GM06990 (cell line): ENCODE data around the gene L3MBTL4.

Source experiments
- DNase-seq: peaks from one replicate; pipeline ENCODE4 v3.0.0-alpha.2; 2011; ENCODE audit not compliant: insufficient read length; ENCODE audit errors: extremely low read depth
- H3K27me3 ChIP-seq: replicated peaks from 2 replicates; pipeline ENCODE4 v1.6.0; 2011; ENCODE audit warnings: low read length; ENCODE audit not compliant: control insufficient read depth, insufficient read depth
- H3K36me3 ChIP-seq: 2 replicates; pipeline ENCODE4 v1.5.1; 2011; ENCODE audit warnings: low read length; ENCODE audit not compliant: control insufficient read depth, insufficient read depth
- H3K4me3 ChIP-seq: replicated peaks from 2 replicates; pipeline ENCODE4 v1.5.1; 2011; ENCODE audit warnings: low read depth, mild to moderate bottlenecking, control low read depth, low read length
- CTCF ChIP-seq: IDR thresholded peaks from 2 replicates; pipeline ENCODE4 v1.5.1; 2011; ENCODE audit warnings: low read length, control low read depth, mild to moderate bottlenecking, inconsistent platforms; ENCODE audit not compliant: insufficient read depth, poor library complexity, severe bottlenecking

The L3MBTL4 gene

DNA sequence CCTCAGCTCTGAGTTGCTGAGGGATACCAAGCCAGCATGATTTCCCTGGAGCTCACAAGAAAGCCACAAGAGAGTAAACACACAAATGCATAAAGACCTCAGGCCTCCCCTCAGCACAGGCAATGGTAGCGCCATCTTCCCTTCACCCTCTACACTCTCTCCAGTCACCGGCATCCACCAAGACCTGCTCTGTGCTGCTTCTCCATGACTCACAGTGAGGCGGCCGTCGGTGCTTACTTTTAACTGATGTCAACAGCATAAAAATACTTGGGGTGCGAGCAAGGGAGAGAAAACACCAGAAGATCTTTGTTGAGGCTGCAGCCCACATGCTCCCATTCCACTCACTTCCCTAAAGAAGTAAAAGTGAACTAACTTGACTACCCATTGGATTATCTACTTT is 46.7 kb downstream of the L3MBTL4 start:
- H3K36me3 ChIP-seq = no peaks in the 10 kb centered on the region
- no peak for DNase-seq
- no peak overlapping the region for H3K4me3 ChIP-seq
- H3K27me3 ChIP-seq = no peaks in the 10 kb centered on the region
- no peak for TF ChIP-seq CTCF

DNA sequence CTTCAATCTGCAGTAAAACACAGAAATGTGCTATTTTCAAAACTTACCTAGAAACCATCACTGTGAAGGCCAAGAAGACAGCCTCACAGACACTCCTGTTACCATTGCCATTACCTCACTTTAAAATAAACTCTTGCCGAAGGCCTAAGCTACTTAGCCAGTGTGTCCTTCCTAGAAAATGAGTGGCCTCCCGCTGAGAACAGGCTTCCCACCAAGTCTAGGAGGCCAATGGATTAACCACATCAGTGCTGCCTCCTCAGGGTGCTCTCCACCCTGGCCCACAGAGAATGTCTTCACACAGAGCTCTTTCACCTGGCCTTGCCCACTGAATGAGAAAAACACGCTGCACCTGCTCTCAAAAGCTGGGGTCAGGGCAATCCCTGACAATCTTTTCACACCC is 47.5 kb downstream of the L3MBTL4 start:
- no peak for TF ChIP-seq CTCF
- no peak for DNase-seq
- Histone ChIP-seq H3K27me3 (no peaks in the 10 kb centered on the region), H3K4me3 (no peak overlapping the region), H3K36me3 (no peaks in the 10 kb centered on the region)

DNA sequence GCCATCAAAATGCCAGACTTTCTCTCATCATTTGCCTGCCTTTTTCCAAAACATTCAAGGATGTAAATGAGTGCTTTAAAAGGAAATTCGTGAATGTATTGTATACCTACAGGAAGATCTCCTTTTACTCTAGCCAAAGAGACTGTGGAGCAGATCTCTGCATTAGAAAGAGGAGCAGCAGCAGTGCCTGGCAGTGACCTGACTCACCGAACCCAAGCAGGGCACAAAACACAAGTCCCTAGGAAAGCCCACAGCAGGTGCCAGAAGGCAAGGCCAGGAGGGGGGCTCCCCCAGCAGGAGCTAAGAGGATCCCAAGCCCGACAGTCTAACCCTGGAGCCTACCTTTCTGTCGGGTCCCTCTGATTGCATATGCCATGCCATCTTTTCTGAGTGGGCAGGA is 47.9 kb downstream of the L3MBTL4 start:
- H3K36me3 ChIP-seq = no peaks in the 10 kb centered on the region
- no peaks in the 10 kb centered on the region for H3K27me3 ChIP-seq
- no peak overlapping the region for H3K4me3 ChIP-seq
- DNase-seq = no peak
- TF ChIP-seq CTCF = no peak

GRCh38 chr18:6365385-6365784 is 49.3 kb downstream of the L3MBTL4 start:
- Histone ChIP-seq H3K4me3 (no peak overlapping the region), H3K27me3 (no peaks in the 10 kb centered on the region), H3K36me3 (no peaks in the 10 kb centered on the region)
- TF ChIP-seq CTCF = no peak
- no peak for DNase-seq

DNA sequence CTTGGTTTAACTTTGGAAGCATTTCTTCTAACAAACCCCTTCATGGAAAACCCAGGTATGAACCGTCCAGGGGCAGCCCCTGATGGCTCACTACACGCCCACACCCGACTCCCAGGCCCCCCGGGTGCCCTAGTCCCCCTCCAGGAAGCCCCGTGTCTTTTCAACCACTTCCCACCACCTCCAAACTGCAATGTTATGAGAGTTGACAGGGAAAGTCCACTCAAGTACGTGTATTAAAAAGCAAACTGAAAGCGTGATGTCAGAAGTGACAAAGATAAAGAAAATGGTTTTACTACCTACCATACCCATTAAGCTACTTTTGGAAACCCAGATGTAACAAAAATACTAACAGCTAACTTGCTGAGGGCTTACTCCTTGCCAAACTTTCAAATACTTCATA is 51.5 kb downstream of the L3MBTL4 start:
- Histone ChIP-seq H3K27me3 (no peaks in the 10 kb centered on the region), H3K36me3 (no peaks in the 10 kb centered on the region), H3K4me3 (peak overlapping the region; percentile 45)
- DNase-seq = peak; percentile 69
- TF ChIP-seq CTCF = no peak

- Histone ChIP-seq H3K27me3 (no peaks in the 10 kb centered on the region), H3K36me3 (no peaks in the 10 kb centered on the region), H3K4me3 (peak overlapping the region; percentile 45)
- DNase-seq = no peak
- no peak for TF ChIP-seq CTCF
Observed at GRCh38 chr18:6362559-6363129, 52.1 kb downstream of the L3MBTL4 start.
